Astrocyte (in vitro differentiated cells and primary cell): ENCODE data around the gene PLCXD3. TPM values are rescaled to one million over a fixed set of nuclear protein-coding genes. Genes with fewer than 3 reads are reported as not detected.

Experiments used
- DNase-seq: peaks from one replicate; pipeline ENCODE4 v3.0.0-alpha.2; 2010; ENCODE audit warnings: low read depth
- FAIRE-seq: peaks from 2 replicates; lab custom pipeline; 2011; peaks lifted over from hg19 to GRCh38; lab: Jason Lieb, UNC
- H2AFZ ChIP-seq: 2 replicates; pipeline ENCODE4 v1.6.0; 2012; ENCODE audit warnings: low read depth, low read length, inconsistent platforms
- H3K27ac ChIP-seq: 2 replicates; pipeline ENCODE4 v1.5.1; 2011; ENCODE audit warnings: low read depth, low read length, inconsistent platforms
- H3K27me3 ChIP-seq: 2 replicates; pipeline ENCODE4 v1.6.0; 2011; ENCODE audit warnings: low read length, inconsistent platforms; ENCODE audit not compliant: insufficient read depth
- H3K36me3 ChIP-seq: 2 replicates; pipeline ENCODE4 v1.5.1; 2011; ENCODE audit warnings: low read length, inconsistent platforms; ENCODE audit not compliant: insufficient read depth
- H3K4me1 ChIP-seq: 2 replicates; pipeline ENCODE4 v1.5.1; 2011; ENCODE audit warnings: low read length, inconsistent platforms; ENCODE audit not compliant: insufficient read depth
- H3K4me2 ChIP-seq: 2 replicates; pipeline ENCODE4 v1.6.0; 2012; ENCODE audit warnings: low read length, inconsistent platforms
- H3K4me3 ChIP-seq: 2 replicates; pipeline ENCODE4 v1.5.1; 2011; ENCODE audit warnings: low read depth, mild to moderate bottlenecking, low read length, inconsistent platforms; ENCODE audit not compliant: insufficient read depth
- H3K79me2 ChIP-seq: 2 replicates; pipeline ENCODE4 v1.6.0; 2012; ENCODE audit warnings: mild to moderate bottlenecking, low read length, inconsistent platforms; ENCODE audit not compliant: insufficient read depth
- H3K9ac ChIP-seq: 2 replicates; pipeline ENCODE4 v1.6.0; 2012; ENCODE audit warnings: mild to moderate bottlenecking, low read length, inconsistent platforms
- H3K9me3 ChIP-seq: 2 replicates; pipeline ENCODE4 v1.5.1; 2012; ENCODE audit warnings: low read depth, mild to moderate bottlenecking, low read length, inconsistent platforms; ENCODE audit not compliant: insufficient read depth
- H4K20me1 ChIP-seq: 2 replicates; pipeline ENCODE4 v1.6.0; 2012; ENCODE audit warnings: low read length, inconsistent platforms; ENCODE audit not compliant: insufficient read depth
- H3K27ac Mint-ChIP-seq: one replicate; pipeline ENCODE4 v1.8.0; 2021; ENCODE audit warnings: mild to moderate bottlenecking, mixed read lengths; ENCODE audit not compliant: unreplicated experiment
- H3K27me3 Mint-ChIP-seq: one replicate; pipeline ENCODE4 v1.8.0; 2021; ENCODE audit warnings: low read depth, mixed read lengths; ENCODE audit not compliant: unreplicated experiment
- H3K36me3 Mint-ChIP-seq: one replicate; pipeline ENCODE4 v1.8.0; 2021; ENCODE audit warnings: low read depth, mixed read lengths; ENCODE audit not compliant: unreplicated experiment
- H3K4me1 Mint-ChIP-seq: one replicate; pipeline ENCODE4 v1.8.0; 2021; ENCODE audit warnings: low read depth, mixed read lengths; ENCODE audit not compliant: unreplicated experiment
- H3K4me3 Mint-ChIP-seq: one replicate; pipeline ENCODE4 v1.8.0; 2021; ENCODE audit warnings: mild to moderate bottlenecking, moderate library complexity, mixed read lengths; ENCODE audit not compliant: unreplicated experiment
- H3K9me3 Mint-ChIP-seq: one replicate; pipeline ENCODE4 v1.8.0; 2021; ENCODE audit warnings: mild to moderate bottlenecking, mixed read lengths; ENCODE audit not compliant: unreplicated experiment
- CTCF ChIP-seq: IDR thresholded peaks from 2 replicates; pipeline ENCODE4 v1.5.1; 2011; ENCODE audit warnings: low read depth, mild to moderate bottlenecking, inconsistent platforms, low read length, moderate library complexity; ENCODE audit not compliant: insufficient read depth
- EZH2 ChIP-seq: IDR thresholded peaks from 2 replicates; pipeline ENCODE4 v1.6.1; 2012; ENCODE audit warnings: mild to moderate bottlenecking, low read length, inconsistent platforms; ENCODE audit not compliant: insufficient read depth
- total RNA-seq: library from RNA; stranded (reverse); gene quantifications from 2 replicates; pipeline ENCODE4 v1.2.1, GENCODE V29; 2021

PLCXD3 gene
- total RNA-seq, 1 donor from 2014 or later: 1.6 TPM

- DNase-seq (no peak), FAIRE-seq (no peak)
- Histone ChIP-seq H3K9ac (no peak overlapping the region), H3K9me3 (no peaks in the 10 kb centered on the region), H4K20me1 (no peaks in the 10 kb centered on the region), H2AFZ (no peak overlapping the region), H3K27me3 (no peaks in the 10 kb centered on the region), H3K36me3 (no peaks in the 10 kb centered on the region), H3K4me1 (no peaks in the 10 kb centered on the region), H3K4me2 (no peak overlapping the region), H3K4me3 (no peak overlapping the region), H3K79me2 (no peaks in the 10 kb centered on the region), H3K27ac (no peak overlapping the region)
- Mint-ChIP-seq H3K4me3 (no peak overlapping the region), H3K4me1 (peaks cover 1% of the 10 kb centered on the region), H3K9me3 (no peaks in the 10 kb centered on the region), H3K27ac (no peak overlapping the region), H3K36me3 (no peaks in the 10 kb centered on the region), H3K27me3 (no peaks in the 10 kb centered on the region)
- TF ChIP-seq CTCF (no peak), EZH2 (no peak)
Measured at GRCh38 chr5:41427505-41427904, 82.9 kb downstream of the PLCXD3 start.

- no peaks in the 10 kb centered on the region for H3K36me3 Mint-ChIP-seq
- H3K27me3 ChIP-seq: no peaks in the 10 kb centered on the region
- no peaks in the 10 kb centered on the region for H3K9me3 ChIP-seq
- H3K9me3 Mint-ChIP-seq: no peaks in the 10 kb centered on the region
- no peak overlapping the region for H3K27ac Mint-ChIP-seq
- H3K9ac ChIP-seq: no peak overlapping the region
- H3K4me1 Mint-ChIP-seq: peaks cover 1% of the 10 kb centered on the region
- no peaks in the 10 kb centered on the region for H3K4me1 ChIP-seq
- no peak overlapping the region for H2AFZ ChIP-seq
- H3K36me3 ChIP-seq: no peaks in the 10 kb centered on the region
- no peak overlapping the region for H3K4me2 ChIP-seq
- DNase-seq (no peak), FAIRE-seq (no peak)
- H3K27ac ChIP-seq: no peak overlapping the region
- no peaks in the 10 kb centered on the region for H4K20me1 ChIP-seq
- H3K4me3 Mint-ChIP-seq: no peak overlapping the region
- no peak for TF ChIP-seq CTCF
- no peak for TF ChIP-seq EZH2
- H3K27me3 Mint-ChIP-seq: no peaks in the 10 kb centered on the region
- no peaks in the 10 kb centered on the region for H3K79me2 ChIP-seq
- H3K4me3 ChIP-seq: no peak overlapping the region
Measured at GRCh38 chr5:41425736-41426135, 84.7 kb downstream of the PLCXD3 start.

- Histone ChIP-seq H3K9me3 (no peaks in the 10 kb centered on the region), H3K4me2 (no peak overlapping the region), H3K9ac (no peak overlapping the region), H4K20me1 (no peaks in the 10 kb centered on the region), H3K79me2 (no peaks in the 10 kb centered on the region), H3K36me3 (no peaks in the 10 kb centered on the region), H2AFZ (no peak overlapping the region), H3K4me1 (peaks cover 5% of the 10 kb centered on the region), H3K27me3 (no peaks in the 10 kb centered on the region), H3K27ac (no peak overlapping the region), H3K4me3 (no peak overlapping the region)
- Mint-ChIP-seq H3K27ac (no peak overlapping the region), H3K4me1 (peaks cover 18% of the 10 kb centered on the region), H3K27me3 (no peaks in the 10 kb centered on the region), H3K9me3 (no peaks in the 10 kb centered on the region), H3K4me3 (no peak overlapping the region), H3K36me3 (no peaks in the 10 kb centered on the region)
- FAIRE-seq (no peak), DNase-seq (no peak)
- no peak for TF ChIP-seq CTCF
- no peak for TF ChIP-seq EZH2
Measured at GRCh38 chr5:41420492-41421067, 89.8 kb downstream of the PLCXD3 start.
